ENCODE results near the gene MICAL3. TPM values are rescaled to one million over a fixed set of nuclear protein-coding genes. Genes with fewer than 3 reads are reported as not detected.

MICAL3 gene
- total and polyA plus RNA-seq, 2 donors from 2014 or later = 5.0 to 99.4 TPM

DNA sequence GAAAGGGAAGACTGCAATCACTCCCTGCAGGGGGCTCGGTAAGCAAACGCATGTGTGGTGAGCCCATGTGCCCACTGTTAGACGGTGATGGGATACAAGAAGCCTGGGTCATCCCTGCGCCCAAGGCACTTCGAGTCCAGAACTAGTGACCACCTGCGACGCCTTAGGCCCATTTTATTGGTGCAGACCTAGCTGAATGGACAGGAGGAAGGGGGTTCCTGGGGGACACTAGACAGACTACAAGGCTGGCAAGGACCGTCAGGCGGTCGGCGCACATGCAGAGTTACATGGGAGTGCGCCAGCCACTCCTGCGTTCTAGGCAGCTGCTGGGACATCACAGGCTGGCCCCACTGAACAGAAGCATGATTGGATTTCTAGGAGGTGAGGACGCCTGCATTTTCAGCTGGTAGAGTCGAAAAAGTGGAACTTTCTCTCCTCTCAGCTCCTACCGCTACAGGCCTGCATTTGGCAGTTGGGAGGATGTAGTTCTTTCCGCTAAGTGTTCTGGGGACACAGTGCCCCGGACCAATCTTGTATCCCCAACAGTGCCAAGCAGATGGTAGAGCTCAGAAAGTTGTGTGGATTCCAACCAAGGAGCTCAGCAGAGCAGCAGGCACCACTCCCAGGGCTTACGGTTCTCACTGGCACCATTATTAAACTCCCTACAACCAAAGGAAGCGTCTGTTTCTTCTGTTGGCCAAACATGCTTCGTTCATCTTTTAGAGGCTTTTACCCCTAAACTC is 285.8 kb downstream of the MICAL3 start:
- TF ChIP-seq, protein P1, sequence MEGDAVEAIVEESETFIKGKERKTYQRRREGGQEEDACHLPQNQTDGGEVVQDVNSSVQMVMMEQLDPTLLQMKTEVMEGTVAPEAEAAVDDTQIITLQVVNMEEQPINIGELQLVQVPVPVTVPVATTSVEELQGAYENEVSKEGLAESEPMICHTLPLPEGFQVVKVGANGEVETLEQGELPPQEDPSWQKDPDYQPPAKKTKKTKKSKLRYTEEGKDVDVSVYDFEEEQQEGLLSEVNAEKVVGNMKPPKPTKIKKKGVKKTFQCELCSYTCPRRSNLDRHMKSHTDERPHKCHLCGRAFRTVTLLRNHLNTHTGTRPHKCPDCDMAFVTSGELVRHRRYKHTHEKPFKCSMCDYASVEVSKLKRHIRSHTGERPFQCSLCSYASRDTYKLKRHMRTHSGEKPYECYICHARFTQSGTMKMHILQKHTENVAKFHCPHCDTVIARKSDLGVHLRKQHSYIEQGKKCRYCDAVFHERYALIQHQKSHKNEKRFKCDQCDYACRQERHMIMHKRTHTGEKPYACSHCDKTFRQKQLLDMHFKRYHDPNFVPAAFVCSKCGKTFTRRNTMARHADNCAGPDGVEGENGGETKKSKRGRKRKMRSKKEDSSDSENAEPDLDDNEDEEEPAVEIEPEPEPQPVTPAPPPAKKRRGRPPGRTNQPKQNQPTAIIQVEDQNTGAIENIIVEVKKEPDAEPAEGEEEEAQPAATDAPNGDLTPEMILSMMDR (IDR thresholded peaks at IDR 0.05; ENCODE audit: borderline replicate concordance, extremely low read depth, insufficient read depth) = no peak

More for the DNA sequence above, 285.8 kb downstream of the MICAL3 start:
- Histone ChIP-seq H3K27ac (ENCODE audit: low read depth in 2 of 2, low read length in 2 of 2) (no peak overlapping the region), H3K4me1 (ENCODE audit: control insufficient read depth in 2 of 3, insufficient read depth in 2 of 3, low read depth in 1 of 3, low read length in 3 of 3) (peaks cover 0 to 4% (median 0%) of the 10 kb centered on the region in 3 donors), H3K9ac (ENCODE audit: low read length in 3 of 3) (no peak overlapping the region), H3K9me3 (ENCODE audit: control insufficient read depth in 2 of 3, insufficient read depth in 1 of 3, low read length in 3 of 3) (no peaks in the 10 kb centered on the region), H3K27me3 (ENCODE audit: control insufficient read depth, insufficient read depth, low read length) (no peaks in the 10 kb centered on the region), H3K36me3 (ENCODE audit: control insufficient read depth in 2 of 3, insufficient read depth in 3 of 3, low read length in 3 of 3) (no peaks in the 10 kb centered on the region), H3K4me3 (ENCODE audit: low read length in 3 of 3) (no peak overlapping the region)
- DNase-seq = no peak
- intact Hi-C loops (cut with DNase I) = no loop called here
- FAIRE-seq = no peak

Small RNA genes lying within 50 kb of the gene (microRNA-seq; reads per million reads assigned to microRNA genes)
- not detected for gene MIR3198-1
- gene MIR648 = not detected

Other genes with a start within 250 kb of the MICAL3 start
- gene PEX26, start 53.4 kb upstream of the MICAL3 start, total RNA-seq = 45.2 TPM
- gene PEX26, start 53.4 kb upstream of the MICAL3 start, polyA plus RNA-seq (ENCODE audit: insufficient read depth, low read depth, low replicate concordance) = 18.1 TPM
- 1.1 TPM for gene TUBA8, start 86.2 kb upstream of the MICAL3 start, total RNA-seq
- 5.9 TPM for gene TUBA8, start 86.2 kb upstream of the MICAL3 start, polyA plus RNA-seq (ENCODE audit: insufficient read depth, low read depth, low replicate concordance)
- 4.4 TPM for gene USP18, start 125.6 kb upstream of the MICAL3 start, total RNA-seq
- gene USP18, start 125.6 kb upstream of the MICAL3 start, polyA plus RNA-seq (ENCODE audit: insufficient read depth, low read depth, low replicate concordance) = 5.5 TPM